GM23338 (cell line): ENCODE results near the gene ATG4A. TPM values are rescaled to one million over a fixed set of nuclear protein-coding genes. Genes with fewer than 3 reads are reported as not detected.

Experiments used
- ATAC-seq: fragments of 200-7000 bp; cut with Tn5 transposase; 3 replicates; pipeline ENCODE4 v1.9.1; 2020
- DNase-seq: peaks from one replicate; pipeline ENCODE4 v3.0.0-alpha.2; 2015; ENCODE audit warnings: low spot score
- H2AFZ ChIP-seq: fragments of 200-600 bp; sonication (generic); 2 replicates; pipeline ENCODE4 v1.8.0; 2016; ENCODE audit warnings: antibody characterized with exemption, mild to moderate bottlenecking, moderate library complexity
- H3F3A ChIP-seq: fragments of 200-600 bp; sonication (generic); replicated peaks from 2 replicates; pipeline ENCODE4 v1.8.0; 2017; ENCODE audit warnings: antibody characterized with exemption, mixed run types, low read depth
- H3K27ac ChIP-seq: fragments of 200-600 bp; sonication (generic); 2 replicates; pipeline ENCODE4 v1.6.1; 2016; ENCODE audit warnings: low read depth
- H3K27me3 ChIP-seq: fragments of 200-600 bp; sonication (generic); 2 replicates; pipeline ENCODE4 v1.8.0; 2016; ENCODE audit warnings: mild to moderate bottlenecking, mixed run types, moderate library complexity; ENCODE audit not compliant: insufficient read depth
- H3K36me3 ChIP-seq: fragments of 200-600 bp; sonication (generic); 2 replicates; pipeline ENCODE4 v1.8.0; 2016; ENCODE audit warnings: mild to moderate bottlenecking; ENCODE audit not compliant: insufficient read depth
- H3K4me1 ChIP-seq: fragments of 200-600 bp; sonication (generic); 2 replicates; pipeline ENCODE4 v1.8.0; 2016; ENCODE audit warnings: mild to moderate bottlenecking, moderate library complexity; ENCODE audit not compliant: insufficient read depth
- H3K4me2 ChIP-seq: fragments of 200-600 bp; sonication (generic); 2 replicates; pipeline ENCODE4 v1.7.1; 2017; ENCODE audit warnings: mixed run types
- H3K4me3 ChIP-seq: fragments of 200-600 bp; sonication (generic); 2 replicates; pipeline ENCODE4 v1.6.1; 2016; ENCODE audit warnings: mixed run types
- H3K79me2 ChIP-seq: fragments of 200-600 bp; sonication (generic); replicated peaks from 2 replicates; pipeline ENCODE4 v1.8.0; 2017; ENCODE audit warnings: mild to moderate bottlenecking; ENCODE audit not compliant: insufficient read depth
- H3K9me2 ChIP-seq: fragments of 200-600 bp; sonication (generic); 2 replicates; pipeline ENCODE4 v1.8.0; 2017; ENCODE audit not compliant: insufficient read depth
- H4K20me1 ChIP-seq: fragments of 200-600 bp; sonication (generic); replicated peaks from 2 replicates; pipeline ENCODE4 v1.8.0; 2017; ENCODE audit warnings: mild to moderate bottlenecking; ENCODE audit not compliant: insufficient read depth
- H3K27ac Mint-ChIP-seq: 2 replicates; pipeline ENCODE4 v1.8.0; 2020; ENCODE audit warnings: inconsistent platforms, mild to moderate bottlenecking, moderate library complexity, mixed read lengths
- H3K27me3 Mint-ChIP-seq: 3 replicates; pipeline ENCODE4 v1.8.0; 2022; ENCODE audit warnings: low read depth, mild to moderate bottlenecking, moderate library complexity, mixed read lengths, inconsistent platforms; ENCODE audit not compliant: insufficient read depth, poor library complexity
- H3K36me3 Mint-ChIP-seq: 3 replicates; pipeline ENCODE4 v1.8.0; 2021; ENCODE audit warnings: low read depth, mild to moderate bottlenecking, inconsistent platforms, moderate library complexity, mixed read lengths
- H3K4me1 Mint-ChIP-seq: 3 replicates; pipeline ENCODE4 v1.8.0; 2020; ENCODE audit warnings: mild to moderate bottlenecking, inconsistent platforms, mixed read lengths
- H3K4me3 Mint-ChIP-seq: 3 replicates; pipeline ENCODE4 v1.8.0; 2021; ENCODE audit warnings: moderate library complexity, mild to moderate bottlenecking, inconsistent platforms, mixed read lengths
- H3K9me3 Mint-ChIP-seq: 3 replicates; pipeline ENCODE4 v1.8.0; 2020; ENCODE audit warnings: moderate library complexity, mild to moderate bottlenecking, inconsistent platforms, mixed read lengths
- CREB1 ChIP-seq: fragments of 250-450 bp; sonication (Bioruptor Pico); IDR thresholded peaks from 2 replicates; pipeline ENCODE4 v1.5.0; 2020; ENCODE audit warnings: low read depth, mild to moderate bottlenecking, moderate library complexity
- CTCF ChIP-seq, 2 experiments: fragments of 200-600 bp in 1 of 2; sonication (generic) in 1 of 2; conservative IDR thresholded peaks; 2 replicates each; pipeline versions ENCODE4 v1.5.1 to v1.6.1; 2016 to 2017; ENCODE audit warnings: antibody characterized with exemption in 2 of 2, low read depth in 2 of 2, mild to moderate bottlenecking in 2 of 2, moderate library complexity in 1 of 2
- ETS1 ChIP-seq: IDR thresholded peaks from 2 replicates; pipeline ENCODE4 v1.6.1; 2016; ENCODE audit warnings: antibody characterized with exemption
- EZH2 ChIP-seq: fragments of 200-600 bp; sonication (generic); IDR thresholded peaks from one replicate; pipeline ENCODE4 v1.8.0; 2017; ENCODE audit warnings: antibody characterized with exemption, mild to moderate bottlenecking, low read depth; ENCODE audit not compliant: unreplicated experiment
- EZH2phosphoT487 ChIP-seq: fragments of 200-600 bp; sonication (generic); IDR thresholded peaks from one replicate; pipeline ENCODE4 v1.8.1; 2018; ENCODE audit warnings: antibody characterized with exemption; ENCODE audit not compliant: unreplicated experiment
- JUNB ChIP-seq: IDR thresholded peaks from one replicate; pipeline ENCODE4 v1.6.1; 2016; ENCODE audit warnings: antibody characterized with exemption; ENCODE audit not compliant: unreplicated experiment
- NANOG ChIP-seq: IDR thresholded peaks from 2 replicates; pipeline ENCODE4 v1.6.1; 2016; ENCODE audit warnings: antibody characterized with exemption, borderline replicate concordance
- POLR2AphosphoS5 ChIP-seq: IDR thresholded peaks from 2 replicates; pipeline ENCODE4 v1.6.1; 2016; ENCODE audit warnings: antibody characterized with exemption, low read depth
- REST ChIP-seq: IDR thresholded peaks from one replicate; pipeline ENCODE4 v1.6.1; 2018; ENCODE audit warnings: antibody characterized with exemption; ENCODE audit not compliant: unreplicated experiment
- STAT1 ChIP-seq: IDR thresholded peaks from one replicate; pipeline ENCODE4 v1.6.1; 2016; ENCODE audit warnings: antibody characterized with exemption; ENCODE audit not compliant: unreplicated experiment
- ZNF114 ChIP-seq: fragments of 250-450 bp; sonication (Bioruptor Pico); IDR thresholded peaks from 2 replicates; pipeline ENCODE4 v1.5.0; 2020; ENCODE audit warnings: mild to moderate bottlenecking, moderate library complexity
- ZNF331 ChIP-seq: fragments of 250-450 bp; sonication (Bioruptor Pico); IDR thresholded peaks from 2 replicates; pipeline ENCODE4 v1.5.0; 2020; ENCODE audit warnings: low read depth, mild to moderate bottlenecking, moderate library complexity
- ZNF462 ChIP-seq: fragments of 250-450 bp; sonication (Bioruptor Pico); IDR thresholded peaks from 2 replicates; pipeline ENCODE4 v1.5.0; 2020; ENCODE audit warnings: mild to moderate bottlenecking, moderate library complexity
- polyA plus RNA-seq: library from polyadenylated mRNA; unstranded; fragments of >200 nt; fragmentation: Nextera tagmentation; extraction: Ambion mirVana; gene quantifications from 2 replicates; pipeline ENCODE4 v1.2.1, GENCODE V29; 2016
- total RNA-seq: library from RNA; depleted of rRNA; stranded (reverse); fragments of >200 nt; shearing (Covaris generic); gene quantifications from 2 replicates; pipeline ENCODE4 v1.2.3, GENCODE V29; 2014

Gene ATG4A
- total and polyA plus RNA-seq, 2 experiments from 2014 or later = 2.1 to 2.8 TPM

- Histone ChIP-seq H3F3A (no peaks in the 10 kb centered on the region), H3K27me3 (no peaks in the 10 kb centered on the region), H4K20me1 (no peaks in the 10 kb centered on the region), H3K9me2 (no peaks in the 10 kb centered on the region), H3K79me2 (no peaks in the 10 kb centered on the region), H3K4me2 (no peak overlapping the region), H3K4me3 (no peak overlapping the region), H3K36me3 (no peaks in the 10 kb centered on the region), H3K4me1 (no peaks in the 10 kb centered on the region), H3K27ac (no peak overlapping the region), H2AFZ (no peak overlapping the region)
- no peak overlapping the region for H3K4me3 Mint-ChIP-seq
- ATAC-seq = no peak
- H3K9me3 Mint-ChIP-seq = no peaks in the 10 kb centered on the region
- peaks cover 12% of the 10 kb centered on the region; the same call in 2 of the 3 replicates for H3K4me1 Mint-ChIP-seq
- H3K36me3 Mint-ChIP-seq = no peaks in the 10 kb centered on the region
- no peak overlapping the region for H3K27ac Mint-ChIP-seq
- no peak for DNase-seq
- no peaks in the 10 kb centered on the region for H3K27me3 Mint-ChIP-seq
- TF ChIP-seq CREB1 (CRISPR knock-in tag) (no peak), ZNF331 (no peak), STAT1 (no peak), ZNF462 (no peak), ZNF114 (no peak), CTCF (conservative IDR thresholded peaks at IDR 0.05; ENCODE audit: low read depth in 2 of 2) (no peak), REST (no peak), JUNB (no peak), ETS1 (no peak), EZH2phosphoT487 (no peak), EZH2 (no peak), NANOG (no peak), POLR2AphosphoS5 (no peak)
These were observed 20.7 kb upstream of the ATG4A start for GRCh38 chrX:108070891-108071290.
